Activated CD8-positive, alpha-beta memory T cell treated with anti-CD3 and anti-CD28 coated beads for 36 hours (primary cell): Measurements from ENCODE around the gene ZBTB46. TPM values are rescaled to one million over a fixed set of nuclear protein-coding genes. Genes with fewer than 3 reads are reported as not detected.
"Not testable (repeated sequence)": the region's sequence is repeated elsewhere in the genome, so short reads cannot be mapped to it uniquely, and the experiment has no call there.

Experiments
- CTCF ChIA-PET: fragments of 350-600 bp; sonication (Branson Sonifier 250); formaldehyde crosslinking; loops from one replicate; lab custom pipeline; 2021; ENCODE audit warnings: antibody characterized with exemption; lab: Charles Lee
- POLR2A ChIA-PET: fragments of 350-600 bp; sonication (Branson Sonifier 250); formaldehyde crosslinking; loops from one replicate; lab custom pipeline; 2021; ENCODE audit warnings: antibody characterized with exemption; lab: Charles Lee
- total RNA-seq, 2 experiments: library from RNA; stranded (reverse); gene quantifications; one replicate each; pipeline ENCODE4 v1.2.3, GENCODE V29; 2021

Gene ZBTB46
- total RNA-seq, 2 experiments from 2014 or later: 0.25 TPM

- POLR2A ChIA-PET: interaction anchor here (0.7 kb wide), 1 partner anchor 18 kb away, joined by 6 read pairs; no protein-coding TSS in a partner anchor
Measured at GRCh38 chr20:63781181-63781580, 49.9 kb downstream of the ZBTB46 start.

DNA sequence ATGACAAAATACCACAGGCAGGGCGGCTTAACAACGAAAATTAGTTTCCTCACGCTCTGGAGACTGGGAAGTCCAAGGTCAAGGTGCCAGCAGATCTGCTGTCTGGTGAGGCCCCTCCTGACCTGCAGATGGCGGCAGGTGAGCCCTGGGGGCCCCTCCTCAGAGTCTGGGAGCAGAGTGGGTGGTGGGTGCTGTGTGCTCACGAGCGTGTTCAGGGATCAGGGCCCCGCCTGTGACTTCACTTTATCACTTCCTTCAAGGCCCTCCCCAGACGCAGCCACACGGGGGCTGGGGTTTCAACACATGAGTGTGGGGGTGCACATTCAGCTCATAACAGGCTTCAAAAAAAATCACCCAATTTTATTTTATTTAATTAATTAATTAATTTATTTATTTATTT, 52.2 kb downstream of the ZBTB46 start:
- POLR2A ChIA-PET: no interaction called here
- CTCF ChIA-PET: interaction anchor here (1.3 to 1.7 kb wide), 2 partner anchors 71 to 241 kb away, joined by 3 to 6 read pairs; partner anchors contain the start of genes ARFRP1, PTK6 and ZGPAT

More at GRCh38 chr20:63781181-63781580, 49.9 kb downstream of the ZBTB46 start:
- CTCF ChIA-PET: interaction anchor here (0.6 to 1.4 kb wide), 7 partner anchors 9 to 246 kb away, joined by 3 to 5 read pairs (median 3); partner anchors contain the start of gene TPD52L2

- ChIA-PET POLR2A (no interaction called here), CTCF (interaction anchor here (1.5 to 1.7 kb wide), 2 partner anchors 8 to 70 kb away, joined by 3 to 6 read pairs; partner anchors contain the start of genes ARFRP1 and ZGPAT)
Measured at GRCh38 chr20:63778034-63778752, 52.9 kb downstream of the ZBTB46 start.

DNA sequence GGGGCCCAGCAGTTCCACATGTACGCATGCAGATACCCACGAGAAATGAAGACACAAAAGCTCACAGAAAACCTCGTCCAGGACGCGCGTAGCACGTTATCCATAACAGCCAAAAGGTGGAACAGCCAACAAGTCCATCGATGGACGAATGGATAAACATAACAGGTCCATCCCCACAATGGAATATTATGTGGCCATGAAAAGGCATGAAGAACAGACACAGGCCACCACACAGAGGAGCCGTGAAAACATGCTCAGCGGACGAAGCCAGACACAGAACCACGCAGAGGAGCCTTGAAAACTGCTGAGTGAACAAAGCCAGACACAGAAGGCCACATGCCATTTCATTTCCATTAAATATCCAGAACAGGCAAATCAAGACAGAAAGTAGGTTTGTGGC, 53.5 kb downstream of the ZBTB46 start:
- CTCF ChIA-PET: interaction anchor here (0.6 to 1.5 kb wide), 2 partner anchors 8 to 342 kb away, joined by 3 read pairs; no protein-coding TSS in a partner anchor
- POLR2A ChIA-PET: interaction anchor here (0.6 kb wide), 1 partner anchor 52 kb away, joined by 3 read pairs; no protein-coding TSS in a partner anchor

DNA sequence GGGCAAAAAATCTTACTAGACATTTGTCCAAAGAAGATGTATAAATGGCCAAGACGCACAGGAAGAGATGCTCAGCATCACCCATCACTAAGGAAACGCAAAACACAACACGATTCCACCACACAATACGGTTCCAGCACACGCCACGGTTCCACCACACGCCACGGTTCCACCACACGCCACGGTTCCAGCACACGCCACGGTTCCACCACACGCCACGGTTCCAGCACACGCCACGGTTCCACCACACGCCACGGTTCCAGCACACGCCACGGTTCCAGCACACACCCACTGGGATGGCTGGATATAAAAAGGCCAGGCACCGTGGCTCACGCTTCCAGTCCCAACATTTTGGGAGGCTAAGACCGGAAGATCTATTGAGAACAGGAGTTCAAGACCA, 54.2 kb downstream of the ZBTB46 start:
- POLR2A ChIA-PET: not testable (repeated sequence)
- CTCF ChIA-PET: interaction anchor here (1.5 kb wide), 1 partner anchor 9 kb away, joined by 3 read pairs; no protein-coding TSS in a partner anchor

DNA sequence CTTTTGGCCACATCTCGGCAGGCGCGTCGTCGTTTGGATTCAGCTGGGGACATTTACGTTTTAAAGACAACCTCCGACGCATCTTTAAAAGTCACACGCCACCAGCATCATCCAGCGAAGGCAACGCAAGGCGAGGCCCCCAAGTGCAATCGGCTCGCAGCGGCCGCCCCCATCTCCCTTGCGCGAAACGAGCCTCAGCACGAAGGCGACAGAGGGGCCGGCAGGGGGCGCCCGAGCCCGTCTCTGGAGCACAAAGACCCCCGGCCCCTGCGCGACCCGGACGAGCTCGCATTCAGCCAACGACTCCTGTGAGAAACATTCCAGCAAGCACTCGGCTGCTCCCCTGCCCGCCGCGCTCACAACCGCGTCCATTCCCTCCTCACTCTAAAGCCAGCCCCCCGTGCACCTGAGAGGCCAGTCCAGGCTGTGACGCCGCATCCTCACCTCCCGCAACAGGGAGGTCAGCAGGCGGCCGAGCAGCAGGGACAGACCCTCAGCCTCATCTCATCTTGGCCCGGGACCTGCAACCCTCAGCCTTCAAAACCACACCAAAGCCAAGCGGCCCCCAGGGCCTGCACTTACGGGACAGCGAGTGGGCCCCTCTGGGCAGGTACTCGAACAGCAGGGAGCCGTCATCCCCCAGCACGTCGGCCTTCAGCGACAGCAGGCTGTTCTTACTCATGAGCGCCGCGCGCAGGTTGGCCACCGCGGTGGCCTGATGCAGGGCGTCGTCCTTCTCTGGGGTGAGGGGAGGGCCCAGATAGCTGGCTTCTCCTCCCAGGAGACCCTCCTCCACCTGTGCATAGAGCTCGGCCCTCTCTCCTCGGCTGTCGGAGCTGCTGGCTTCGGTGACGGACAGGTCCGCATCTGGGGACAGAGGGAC, 55.7 kb downstream of the ZBTB46 start:
- CTCF ChIA-PET: interaction anchor here (0.6 to 1.7 kb wide), 8 partner anchors 9 to 279 kb away, joined by 3 to 7 read pairs (median 3); no protein-coding TSS in a partner anchor
- POLR2A ChIA-PET: no interaction called here

DNA sequence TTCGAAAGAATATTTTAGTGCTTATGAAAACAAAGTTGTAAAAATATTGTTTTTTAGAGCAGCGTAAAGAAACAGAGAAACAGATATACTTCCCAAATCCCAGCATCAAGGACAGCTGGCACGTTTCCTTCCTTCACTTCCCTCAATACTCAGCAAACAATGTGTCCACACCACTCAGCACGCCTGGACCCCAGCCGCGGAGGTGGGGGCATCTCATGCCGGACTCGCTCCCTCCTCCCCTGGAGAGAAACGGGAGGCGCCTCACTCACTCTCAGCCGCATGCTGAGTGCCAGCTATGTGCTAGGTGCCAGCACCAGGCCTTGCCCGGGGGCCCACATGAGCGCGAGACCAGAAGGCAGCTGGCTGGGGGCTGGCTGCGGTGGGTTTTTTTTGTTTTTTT, 56.8 kb downstream of the ZBTB46 start:
- ChIA-PET POLR2A (no interaction called here), CTCF (interaction anchor here (0.6 to 1.7 kb wide), 7 partner anchors 10 to 278 kb away, joined by 3 to 7 read pairs (median 3); no protein-coding TSS in a partner anchor)

- CTCF ChIA-PET: interaction anchor here (1.3 to 1.7 kb wide), 3 partner anchors 10 to 90 kb away, joined by 5 to 6 read pairs (median 5); no protein-coding TSS in a partner anchor
- POLR2A ChIA-PET: no interaction called here
Measured at GRCh38 chr20:63773571-63774241, 57.4 kb downstream of the ZBTB46 start.

DNA sequence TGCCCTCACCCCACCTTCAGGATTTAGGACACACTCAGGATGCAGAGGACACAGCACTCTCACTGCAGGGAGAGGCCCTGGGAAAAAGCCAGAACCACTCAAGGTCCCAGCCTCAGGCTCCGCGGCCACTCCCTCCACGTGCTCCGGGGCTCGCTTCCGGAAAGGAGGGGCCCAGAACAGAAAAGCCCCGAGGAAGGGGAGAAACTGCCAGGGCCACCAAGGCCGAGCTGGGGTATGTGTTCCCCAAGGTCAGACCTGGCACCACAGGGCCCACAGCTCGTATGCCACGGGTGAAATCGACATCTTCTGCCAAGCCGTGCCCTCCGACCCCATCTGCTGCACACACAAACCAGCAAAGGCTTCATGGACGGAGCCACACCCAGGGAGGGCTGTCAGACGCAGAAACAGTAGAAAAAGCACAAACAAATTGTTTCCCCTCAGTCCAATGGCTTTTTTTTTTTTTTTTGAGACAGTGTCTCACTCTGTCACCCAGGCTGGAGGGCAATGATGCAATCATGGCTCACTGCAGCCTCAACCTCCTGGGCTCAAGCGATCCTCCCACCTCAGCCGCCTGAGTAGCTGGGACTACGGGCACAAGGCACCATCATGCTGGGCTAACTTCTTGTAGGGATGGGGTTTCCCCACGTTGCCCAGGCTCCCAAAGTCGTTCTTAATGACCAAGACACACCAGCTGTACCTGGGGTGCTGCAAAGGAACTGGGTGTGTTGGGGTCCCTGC, 58.1 kb downstream of the ZBTB46 start:
- CTCF ChIA-PET: interaction anchor here (1.4 kb wide), 1 partner anchor 13 kb away, joined by 5 read pairs; no protein-coding TSS in a partner anchor
- POLR2A ChIA-PET: no interaction called here

DNA sequence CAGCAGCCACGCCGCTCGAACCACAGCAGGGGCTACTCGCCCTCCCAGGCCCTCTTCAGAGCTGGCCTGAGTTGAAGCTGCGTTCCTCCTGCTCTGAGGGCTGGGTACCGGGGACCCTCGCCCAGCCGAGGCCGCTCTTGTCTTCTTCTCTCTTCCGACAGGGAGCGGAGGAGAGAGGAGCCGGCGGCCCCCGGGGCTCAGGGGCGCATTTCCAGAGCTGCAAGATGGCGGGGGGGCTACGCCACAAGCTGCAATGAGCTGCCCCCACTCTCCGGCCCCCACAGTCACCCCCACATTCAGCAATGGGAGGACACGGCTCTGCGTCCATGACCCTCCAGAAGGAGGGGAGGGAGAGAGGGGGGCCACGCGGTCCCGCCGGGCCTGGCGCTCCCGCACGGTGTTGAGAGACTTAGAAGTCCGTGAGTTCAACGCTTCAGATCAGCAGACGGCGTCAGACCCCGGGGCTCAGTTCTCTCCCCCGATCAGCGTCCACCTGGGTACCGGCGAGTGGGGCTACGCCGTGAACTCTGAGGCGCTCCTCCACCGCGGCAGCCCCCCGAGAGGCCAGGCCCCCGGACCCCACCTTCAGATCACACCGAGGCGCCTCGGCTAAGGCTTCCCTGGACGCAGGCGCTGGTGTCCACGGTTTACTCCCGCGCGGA, 59.9 kb downstream of the ZBTB46 start:
- CTCF ChIA-PET: no interaction called here
- POLR2A ChIA-PET: interaction anchor here (0.6 kb wide), 1 partner anchor 1695 kb away, joined by 3 read pairs; no protein-coding TSS in a partner anchor

DNA sequence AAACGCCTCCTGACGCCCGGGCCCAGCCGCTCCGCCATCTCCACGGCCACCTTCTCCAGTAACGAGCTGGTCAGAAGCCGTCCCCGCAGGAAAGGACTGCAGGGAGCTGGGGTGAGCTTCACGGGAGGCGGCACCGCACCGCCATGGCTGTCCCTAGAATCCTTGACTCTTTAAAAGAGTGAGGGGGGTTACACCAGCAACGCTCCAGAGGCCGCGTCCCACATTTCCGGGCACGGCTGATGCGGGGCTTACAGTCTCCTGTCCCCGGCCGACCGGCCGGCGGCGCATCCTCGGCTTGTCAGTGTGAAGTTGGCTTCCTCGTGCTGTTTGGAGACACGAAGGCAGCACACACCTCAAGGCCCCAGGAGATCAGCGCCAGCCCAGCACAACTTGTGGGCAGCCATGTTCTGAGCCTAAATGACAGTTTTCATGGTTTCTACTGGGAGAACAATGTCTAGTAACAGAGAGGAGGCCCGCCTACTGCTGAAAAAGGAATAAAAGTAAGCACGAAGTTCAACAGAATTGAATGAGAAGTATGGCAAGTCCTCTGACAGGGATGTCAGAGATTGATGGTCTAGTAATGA, 61.1 kb downstream of the ZBTB46 start:
- POLR2A ChIA-PET: no interaction called here
- CTCF ChIA-PET: no interaction called here

DNA sequence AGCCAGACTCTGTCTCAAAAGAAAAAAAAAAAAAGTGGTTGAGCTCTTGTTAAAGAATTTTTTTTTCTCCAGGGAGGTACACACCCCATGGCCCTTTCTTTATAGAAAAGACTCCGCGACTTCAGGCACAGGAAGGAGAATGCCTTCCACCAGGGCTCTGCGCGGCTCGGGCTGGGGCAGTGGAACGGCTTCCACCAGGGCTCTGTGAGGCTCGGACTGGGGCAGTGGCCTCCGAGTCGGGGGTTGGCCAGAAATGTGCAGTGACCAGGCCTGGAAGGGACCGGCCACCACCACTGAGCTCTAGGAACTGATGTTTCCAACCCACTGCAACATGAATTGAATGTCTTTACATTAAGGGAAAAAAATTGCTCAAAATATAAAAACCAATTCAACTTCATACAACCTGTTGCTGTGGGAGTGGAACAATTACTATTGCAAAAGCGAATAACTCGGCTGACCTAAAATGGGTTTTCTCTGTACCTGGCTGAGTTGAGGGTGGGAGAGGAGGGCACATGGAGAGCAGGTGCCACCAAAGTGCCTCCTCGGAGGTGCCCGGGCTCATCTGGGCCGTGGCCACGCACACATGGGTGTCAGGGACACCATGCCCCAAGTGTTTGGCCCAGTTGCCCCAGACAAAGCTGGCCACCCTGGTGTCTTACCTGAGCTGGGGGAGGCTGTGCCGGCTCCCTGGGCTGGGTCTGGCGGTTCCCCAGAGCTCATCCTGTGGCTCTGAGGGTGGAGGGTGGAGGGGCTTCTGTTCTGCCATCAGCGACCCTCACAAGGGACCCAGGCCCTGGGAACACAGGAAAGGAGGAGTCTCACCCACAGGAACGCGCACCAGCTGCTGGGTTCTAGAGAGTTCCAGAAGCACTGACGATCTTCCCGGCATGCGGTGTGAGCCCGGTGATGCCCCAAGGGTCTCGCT, 62.2 kb downstream of the ZBTB46 start:
- ChIA-PET POLR2A (no interaction called here), CTCF (interaction anchor here (1.9 kb wide), 1 partner anchor 17 kb away, joined by 7 read pairs; no protein-coding TSS in a partner anchor)

- ChIA-PET POLR2A (no interaction called here), CTCF (interaction anchor here (1.9 kb wide), 1 partner anchor 18 kb away, joined by 7 read pairs; no protein-coding TSS in a partner anchor)
Measured at GRCh38 chr20:63767886-63768285, 63.2 kb downstream of the ZBTB46 start.

DNA sequence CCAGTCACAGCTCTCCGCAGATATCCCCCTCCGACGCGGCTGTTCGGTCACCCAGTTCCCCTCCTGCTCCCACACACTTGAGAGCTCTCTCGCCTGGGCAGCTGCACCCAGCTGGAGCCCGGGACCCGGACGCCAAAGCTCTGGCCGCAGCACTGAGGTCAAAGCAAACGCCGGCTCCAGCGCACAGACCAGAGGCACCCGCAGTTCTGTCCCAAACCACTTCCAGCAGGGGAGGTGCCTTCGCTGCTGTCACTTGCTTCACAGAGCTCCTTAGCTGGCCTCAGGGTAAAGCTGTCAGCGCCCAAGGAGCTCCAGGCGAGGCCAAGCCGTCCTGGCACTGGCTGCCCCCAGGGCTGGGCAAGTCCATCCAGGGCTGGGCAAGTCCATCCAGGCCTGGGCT, 63.6 kb downstream of the ZBTB46 start:
- CTCF ChIA-PET: interaction anchor here (1.9 kb wide), 1 partner anchor 19 kb away, joined by 7 read pairs; no protein-coding TSS in a partner anchor
- POLR2A ChIA-PET: no interaction called here

GRCh38 chr20:63766695-63767426, 64.2 kb downstream of the ZBTB46 start:
- ChIA-PET CTCF (interaction anchor here (0.7 to 1.9 kb wide), 2 partner anchors 19 to 71 kb away, joined by 4 to 7 read pairs; no protein-coding TSS in a partner anchor), POLR2A (interaction anchor here (1.0 kb wide), 1 partner anchor 26 kb away, joined by 4 read pairs; no protein-coding TSS in a partner anchor)
